HG02970 (cell line): Measurements from ENCODE around the gene TXLNA.

Experiments
- ATAC-seq: cut with Tn5 transposase; IDR thresholded peaks from one replicate; pipeline ENCODE4 v1.9.1; 2021; ENCODE audit warnings: mild to moderate bottlenecking, moderate library complexity, moderate number of reproducible peaks; ENCODE audit not compliant: unreplicated experiment, low FRiP score

Gene TXLNA

GRCh38 chr1:32242341-32242851, 62.9 kb downstream of the TXLNA start:
- ATAC-seq: no peak

- ATAC-seq: no peak
Observed at GRCh38 chr1:32246888-32247273, 67.4 kb downstream of the TXLNA start, which contains the start of gene FAM167B. TSS of gene FAM167B (plus strand) at chr1:32247222. CDS start at chr1:32247422, 200 bp downstream.

GRCh38 chr1:32247452-32247851, 68.0 kb downstream of the TXLNA start:
- no peak for ATAC-seq
